Measurements from ENCODE around the gene CNOT11. TPM values are rescaled to one million over a fixed set of nuclear protein-coding genes. Genes with fewer than 3 reads are reported as not detected.
"Not testable (repeated sequence)": the region's sequence is repeated elsewhere in the genome, so short reads cannot be mapped to it uniquely, and the experiment has no call there.

The CNOT11 gene
- total RNA-seq, 1 donor from 2014 or later, result 24.3 TPM

- ATAC-seq (no peak), DNase-seq (ENCODE audit: low spot score) (no peak)
- intact Hi-C loops (cut with DNase I), result no loop called here
Measured at GRCh38 chr2:101303688-101304087, 51.0 kb downstream of the CNOT11 start.

GRCh38 chr2:101305035-101305434 lies 52.3 kb downstream of the CNOT11 start:
- intact Hi-C loops (cut with DNase I), result no loop called here
- ATAC-seq (no peak), DNase-seq (ENCODE audit: low spot score) (no peak)

GRCh38 chr2:101305492-101306078 lies 52.9 kb downstream of the CNOT11 start:
- no peak for ATAC-seq
- no peak for DNase-seq (ENCODE audit: low spot score)
- intact Hi-C loops (cut with DNase I), result no loop called here

DNA sequence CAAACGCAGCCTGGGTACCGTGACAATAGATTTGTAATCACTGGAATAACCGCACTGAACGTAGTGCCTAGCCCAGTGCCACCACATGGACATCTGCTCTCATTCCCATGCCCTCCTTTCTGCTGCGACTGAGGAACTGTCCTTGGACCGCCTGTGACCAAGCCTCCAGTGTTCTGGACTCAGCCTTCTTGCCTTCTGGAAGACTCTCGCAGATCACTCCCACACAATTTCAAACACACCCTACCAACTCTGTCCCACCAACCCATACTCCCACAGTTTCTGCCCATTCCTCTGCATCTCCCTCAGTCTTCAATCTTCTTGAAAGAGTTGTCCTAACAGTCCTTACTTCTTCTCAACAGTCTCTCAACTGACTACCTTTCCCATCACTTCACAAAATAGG lies 53.7 kb downstream of the CNOT11 start:
- intact Hi-C loops (cut with DNase I), result no loop called here
- DNase-seq (ENCODE audit: low spot score), result no peak
- no peak for ATAC-seq

GRCh38 chr2:101307503-101307902 lies 54.8 kb downstream of the CNOT11 start:
- ATAC-seq (no peak), DNase-seq (ENCODE audit: low spot score) (no peak)
- intact Hi-C loops (cut with DNase I), result no loop called here

GRCh38 chr2:101307950-101308431 lies 55.3 kb downstream of the CNOT11 start:
- intact Hi-C loops (cut with DNase I), result no loop called here
- ATAC-seq (peak; percentile 0), DNase-seq (ENCODE audit: low spot score) (peak; percentile 66)

GRCh38 chr2:101308432-101309210 lies 55.9 kb downstream of the CNOT11 start, which contains the start of gene RNF149:
Gene RNF149, minus strand, starts transcription at chr2:101308701. Its CDS starts 113 bp downstream, at chr2:101308588.
- ATAC-seq, result peak; percentile 98
- DNase-seq (ENCODE audit: low spot score), result peak; percentile 97
- intact Hi-C loops (cut with DNase I), result no loop called here

DNA sequence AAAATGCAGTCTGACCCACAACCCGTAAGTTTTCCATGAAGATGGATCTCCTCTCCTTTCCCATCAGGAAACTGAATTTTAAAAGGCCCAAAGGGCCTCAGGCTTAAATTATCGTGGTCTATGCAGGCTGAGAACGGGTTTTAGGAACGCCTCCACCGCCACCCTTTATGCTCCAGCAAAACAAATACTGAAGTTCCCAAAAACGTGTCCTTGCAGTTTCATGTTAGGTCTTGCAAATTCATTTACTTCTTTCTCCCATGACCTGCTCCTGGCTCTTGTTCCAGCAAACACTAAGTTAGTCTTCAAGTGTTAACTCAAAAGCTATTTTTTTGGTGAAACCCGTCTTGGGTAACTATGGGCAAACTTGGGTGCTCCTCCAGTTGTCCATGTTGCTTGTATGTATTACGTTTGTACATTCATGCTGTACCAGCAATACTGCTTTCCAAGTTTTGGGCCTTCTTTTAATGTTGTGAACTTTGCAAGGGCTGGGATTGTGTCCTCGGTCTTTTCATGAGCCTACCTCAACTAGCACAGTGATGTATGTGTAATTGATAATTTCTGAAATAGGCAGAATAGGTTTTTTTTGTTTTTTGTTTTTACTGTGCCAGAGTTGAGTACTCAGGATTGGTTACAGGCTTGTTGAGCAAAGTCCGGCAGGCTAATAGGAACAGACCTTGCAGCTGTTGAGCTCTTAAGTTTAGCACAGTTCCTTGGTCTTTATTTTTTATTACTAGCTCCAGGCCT lies 57.6 kb downstream of the CNOT11 start:
- ATAC-seq (no peak), DNase-seq (ENCODE audit: low spot score) (no peak)
- intact Hi-C loops (cut with DNase I), result no loop called here

- DNase-seq (ENCODE audit: low spot score) (no peak), ATAC-seq (no peak)
- intact Hi-C loops (cut with DNase I), result no loop called here
Measured at GRCh38 chr2:101310834-101311695, 58.4 kb downstream of the CNOT11 start.

DNA sequence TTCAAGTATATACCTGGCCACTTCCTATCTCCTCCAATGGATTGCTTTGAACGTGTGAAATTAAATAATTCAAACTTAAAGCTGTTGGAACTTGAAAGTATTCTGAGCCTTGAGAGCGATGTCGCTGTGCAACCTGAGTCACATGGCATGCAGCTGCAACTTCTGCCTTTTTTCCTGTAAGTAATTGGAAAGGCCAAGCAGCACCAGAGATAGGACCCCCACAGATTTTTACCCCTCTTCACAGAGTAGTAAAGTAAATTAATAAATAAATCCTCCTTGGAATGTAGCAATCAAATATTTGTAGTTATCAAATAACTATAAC lies 59.0 kb downstream of the CNOT11 start:
- intact Hi-C loops (cut with DNase I), result no loop called here
- no peak for DNase-seq (ENCODE audit: low spot score)
- ATAC-seq, result no peak

DNA sequence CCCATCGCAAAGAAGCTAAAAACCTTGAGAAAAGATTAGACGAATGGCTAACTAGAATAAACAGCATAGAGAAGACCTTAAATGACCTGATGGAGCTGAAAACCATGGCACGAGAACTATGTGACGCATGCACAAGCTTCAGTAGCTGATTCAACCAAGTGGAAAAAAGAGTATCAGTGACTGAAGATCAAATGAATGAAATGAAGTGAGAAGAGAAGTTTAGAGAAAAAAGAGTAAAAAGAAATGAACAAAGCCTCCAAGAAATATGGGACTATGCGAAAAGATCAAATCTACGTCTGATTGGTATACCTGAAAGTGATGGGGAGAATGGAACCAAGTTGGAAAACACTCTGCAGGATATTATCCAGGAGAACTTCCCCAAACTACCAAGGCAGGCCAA lies 63.9 kb downstream of the CNOT11 start:
- ATAC-seq, result not testable (repeated sequence)

More for the DNA sequence above, 63.9 kb downstream of the CNOT11 start:
- DNase-seq (ENCODE audit: low spot score); intact Hi-C loops (cut with DNase I): not testable (repeated sequence)

Small RNA genes within 50 kb of the gene (microRNA-seq; reads per million reads assigned to microRNA genes)
- gene MIR5696, result 2.5 reads per million

Other genes starting within 250 kb of the CNOT11 start
- 20.1 TPM for gene TBC1D8, start 101.5 kb upstream of the CNOT11 start, total RNA-seq
- gene RNF149, start 55.8 kb downstream of the CNOT11 start, total RNA-seq, result 80.7 TPM
- gene CREG2, start 134.6 kb downstream of the CNOT11 start, total RNA-seq, result not detected
- 6.5 TPM for gene RFX8, start 222.2 kb downstream of the CNOT11 start, total RNA-seq

All from sciatic nerve (tissue), 2 donors.